ENCODE results near the gene NET1. TPM values are rescaled to one million over a fixed set of nuclear protein-coding genes. Genes with fewer than 3 reads are reported as not detected.

Gene NET1
- total and polyA plus RNA-seq, 10 donors: 4.6 to 19.5 (median 11.1) TPM

GRCh38 chr10:5448333-5449001 lies 36.1 kb downstream of the NET1 start:
- Histone ChIP-seq H3K4me3 (peak overlapping the region in 4 of 8 donors; percentile 9 to 41 (median 32)), H3K27ac (peak overlapping the region in 1 of 8 donors; percentile 53), H3K9me3 (no peaks in the 10 kb centered on the region), H3K4me1 (peaks cover 0 to 42% (median 25%) of the 10 kb centered on the region in 6 donors), H3K27me3 (replicated peaks in 1 of 7) (no peaks in the 10 kb centered on the region), H3K36me3 (peaks cover 0 to 17% (median 7%) of the 10 kb centered on the region in 6 donors)
- no peak for TF ChIP-seq POLR2A (IDR thresholded peaks at IDR 0.05)
- no peak for TF ChIP-seq POLR2AphosphoS5 (IDR thresholded peaks at IDR 0.05)
- no peak for TF ChIP-seq CTCF (IDR thresholded peaks at IDR 0.05 in 8 of 11, conservative IDR thresholded peaks at IDR 0.05 in 3 of 11)
- DNase-seq: no peak
- intact Hi-C loops (cut with DNase I; ENCODE audit: low total_unique reads): loop anchor here (10.0 kb wide), 1 partner anchor 426 kb away; no protein-coding TSS in a partner anchor
- WGBS, 5 donors: 81 to 94% (median 85%) methylated on average over 4 of the region's 4 CpGs

- TF ChIP-seq CTCF (IDR thresholded peaks at IDR 0.05 in 8 of 11, conservative IDR thresholded peaks at IDR 0.05 in 3 of 11): no peak
- no peak for TF ChIP-seq POLR2AphosphoS5 (IDR thresholded peaks at IDR 0.05)
- no peak for TF ChIP-seq POLR2A (IDR thresholded peaks at IDR 0.05)
- Histone ChIP-seq H3K4me3 (no peak overlapping the region), H3K4me1 (peaks cover 0 to 42% (median 25%) of the 10 kb centered on the region in 6 donors), H3K36me3 (peaks cover 0 to 24% (median 14%) of the 10 kb centered on the region in 6 donors), H3K27ac (peak overlapping the region in 1 of 8 donors; percentile 52), H3K9me3 (no peaks in the 10 kb centered on the region), H3K27me3 (replicated peaks in 1 of 7) (no peaks in the 10 kb centered on the region)
- intact Hi-C loops (cut with DNase I; ENCODE audit: low total_unique reads): loop anchor here (10.0 kb wide), 1 partner anchor 426 kb away; no protein-coding TSS in a partner anchor
- 68 to 74% (median 70%) methylated on average over 2 of the region's 2 CpGs for WGBS, 5 donors
- no peak for DNase-seq
Observed at GRCh38 chr10:5449227-5449626, 36.9 kb downstream of the NET1 start.

GRCh38 chr10:5449823-5450222 lies 37.5 kb downstream of the NET1 start:
- Histone ChIP-seq H3K4me1 (peaks cover 0 to 42% (median 25%) of the 10 kb centered on the region in 6 donors), H3K9me3 (no peaks in the 10 kb centered on the region), H3K36me3 (peaks cover under 1 to 30% (median 20%) of the 10 kb centered on the region in 6 donors), H3K27ac (peak overlapping the region in 3 of 8 donors; percentile 10 to 52 (median 16)), H3K4me3 (peak overlapping the region in 2 of 8 donors; percentile 7 to 37), H3K27me3 (replicated peaks in 1 of 7) (no peaks in the 10 kb centered on the region)
- no peak for DNase-seq
- intact Hi-C loops (cut with DNase I; ENCODE audit: low total_unique reads): loop anchor here (10.0 kb wide), 1 partner anchor 425 kb away; no protein-coding TSS in a partner anchor
- TF ChIP-seq POLR2A (IDR thresholded peaks at IDR 0.05): no peak
- no peak for TF ChIP-seq CTCF (IDR thresholded peaks at IDR 0.05 in 8 of 11, conservative IDR thresholded peaks at IDR 0.05 in 3 of 11)
- peak in 1 of 3 donors; percentile 29 for TF ChIP-seq POLR2AphosphoS5 (IDR thresholded peaks at IDR 0.05)
- WGBS, 5 donors: 70 to 78% (median 74%) methylated on average over 8 of the region's 8 CpGs
